Esophagus muscularis mucosa (tissue), 4 donors: ENCODE data around the gene IP6K3. TPM values are rescaled to one million over a fixed set of nuclear protein-coding genes. Genes with fewer than 3 reads are reported as not detected.
A peak's percentile ranks its signal among the peaks of the same experiment; 100 is the strongest.

ENCODE experiments used
- DNase-seq: peaks from one replicate; pipeline ENCODE4 v3.0.0-alpha.2; 2017; ENCODE audit errors: extremely low spot score
- H3K27ac ChIP-seq, 4 donors: fragments of 200-600 bp; sonication (generic); replicated peaks in 1 of 4; 1 replicate in 3 of 4; 2 replicates in 1 of 4; pipeline ENCODE4 v1.5.1; 2016 to 2019; ENCODE audit warnings: mild to moderate bottlenecking in 1 of 4
- H3K27me3 ChIP-seq, 4 donors: fragments of 200-600 bp; sonication (generic); one replicate each; pipeline versions ENCODE4 v1.5.1 to v1.6.0; 2016 to 2019
- H3K36me3 ChIP-seq, 4 donors: fragments of 200-600 bp; sonication (generic); one replicate each; pipeline ENCODE4 v1.5.1; 2016 to 2019
- H3K4me1 ChIP-seq, 4 donors: fragments of 200-600 bp; sonication (generic); one replicate each; pipeline ENCODE4 v1.5.1; 2016 to 2019
- H3K4me3 ChIP-seq, 4 donors: fragments of 200-600 bp; sonication (generic); 1 replicate in 2 of 4; 2 replicates in 2 of 4; pipeline ENCODE4 v1.5.1; 2016 to 2019; ENCODE audit warnings: mild to moderate bottlenecking in 4 of 4, moderate library complexity in 1 of 4
- H3K9me3 ChIP-seq, 4 donors: fragments of 200-600 bp; sonication (generic); 1 replicate in 3 of 4; 2 replicates in 1 of 4; pipeline ENCODE4 v1.5.1; 2016 to 2019
- EP300 ChIP-seq: sonication (generic); formaldehyde crosslinking; IDR thresholded peaks from one replicate; pipeline ENCODE4 v1.6.1; 2017; ENCODE audit warnings: antibody characterized with exemption
- POLR2A ChIP-seq: fragments of 450-650 bp; IDR thresholded peaks from one replicate; pipeline ENCODE4 v1.6.1; 2017; ENCODE audit warnings: antibody characterized with exemption, moderate library complexity, mild to moderate bottlenecking, low read depth
- POLR2AphosphoS5 ChIP-seq, 2 donors: sonication (generic); formaldehyde crosslinking; IDR thresholded peaks; one replicate each; pipeline ENCODE4 v1.6.1; 2017; ENCODE audit warnings: antibody characterized with exemption in 2 of 2
- WGBS: methylation state at CpG from one replicate; pipeline ENCODE4 v1.1.5; 2018; 5-methylcytosine and 5-hydroxymethylcytosine counted together
- intact Hi-C: fragments of 100-400 bp; cut with DNase I; formaldehyde crosslinking; loops from one replicate; pipeline ENCODE4 v1.15.1; 2023
- total RNA-seq, 4 donors: library from RNA; depleted of rRNA; stranded (reverse); fragments of >200 nt; gene quantifications; one replicate each; pipeline versions ENCODE4 v1.1.0 to v1.2.1, GENCODE V29; 2016
- TF ChIP-seq, protein P1 (sequence below), 3 experiments: fragments of 200-600 bp in 2 of 3; fragments of 450-650 bp in 1 of 3; sonication (generic) in 2 of 3; IDR thresholded peaks; one replicate each; pipeline ENCODE4 v1.5.1; 2017 to 2019; ENCODE audit warnings: antibody characterized with exemption in 3 of 3, mild to moderate bottlenecking in 2 of 3, moderate library complexity in 1 of 3

Gene IP6K3
- total RNA-seq, 4 donors from 2014 or later = 1.2 to 2.8 (median 1.7) TPM

DNA sequence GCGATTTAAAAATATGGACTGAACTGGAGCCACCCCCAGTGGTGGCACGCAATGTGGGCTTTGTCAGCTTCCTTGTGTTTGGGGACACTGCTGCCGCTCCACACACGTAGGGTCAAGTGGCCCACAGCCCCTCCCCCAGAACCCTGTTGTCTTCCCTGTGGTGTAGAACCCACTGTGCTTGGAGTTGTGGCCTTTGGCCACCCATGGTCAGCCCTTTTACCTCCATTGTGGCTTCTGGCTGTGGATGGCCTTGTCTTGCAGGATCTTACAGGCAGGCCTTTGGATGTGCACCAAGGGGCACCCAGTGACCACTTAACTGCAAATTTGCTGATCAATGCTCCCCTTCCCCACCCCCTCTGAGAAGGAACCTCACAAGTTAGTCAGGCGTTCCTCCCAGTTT, 44.2 kb upstream of the IP6K3 start:
- Histone ChIP-seq H3K36me3 (no peaks in the 10 kb centered on the region), H3K27me3 (peaks cover 0 to 16% (median 3%) of the 10 kb centered on the region in 4 donors), H3K9me3 (no peaks in the 10 kb centered on the region), H3K27ac (no peak overlapping the region), H3K4me1 (peaks cover 24 to 29% (median 26%) of the 10 kb centered on the region in 4 donors), H3K4me3 (no peak overlapping the region)
- intact Hi-C loops = no loop called here
- WGBS = 84% methylated on average over 5 of the region's 5 CpGs
- TF ChIP-seq POLR2AphosphoS5 (IDR thresholded peaks at IDR 0.05) (no peak), POLR2A (no peak), EP300 (no peak)
- TF ChIP-seq, protein P1, sequence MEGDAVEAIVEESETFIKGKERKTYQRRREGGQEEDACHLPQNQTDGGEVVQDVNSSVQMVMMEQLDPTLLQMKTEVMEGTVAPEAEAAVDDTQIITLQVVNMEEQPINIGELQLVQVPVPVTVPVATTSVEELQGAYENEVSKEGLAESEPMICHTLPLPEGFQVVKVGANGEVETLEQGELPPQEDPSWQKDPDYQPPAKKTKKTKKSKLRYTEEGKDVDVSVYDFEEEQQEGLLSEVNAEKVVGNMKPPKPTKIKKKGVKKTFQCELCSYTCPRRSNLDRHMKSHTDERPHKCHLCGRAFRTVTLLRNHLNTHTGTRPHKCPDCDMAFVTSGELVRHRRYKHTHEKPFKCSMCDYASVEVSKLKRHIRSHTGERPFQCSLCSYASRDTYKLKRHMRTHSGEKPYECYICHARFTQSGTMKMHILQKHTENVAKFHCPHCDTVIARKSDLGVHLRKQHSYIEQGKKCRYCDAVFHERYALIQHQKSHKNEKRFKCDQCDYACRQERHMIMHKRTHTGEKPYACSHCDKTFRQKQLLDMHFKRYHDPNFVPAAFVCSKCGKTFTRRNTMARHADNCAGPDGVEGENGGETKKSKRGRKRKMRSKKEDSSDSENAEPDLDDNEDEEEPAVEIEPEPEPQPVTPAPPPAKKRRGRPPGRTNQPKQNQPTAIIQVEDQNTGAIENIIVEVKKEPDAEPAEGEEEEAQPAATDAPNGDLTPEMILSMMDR (IDR thresholded peaks at IDR 0.05) = no peak
- no peak for DNase-seq

DNA sequence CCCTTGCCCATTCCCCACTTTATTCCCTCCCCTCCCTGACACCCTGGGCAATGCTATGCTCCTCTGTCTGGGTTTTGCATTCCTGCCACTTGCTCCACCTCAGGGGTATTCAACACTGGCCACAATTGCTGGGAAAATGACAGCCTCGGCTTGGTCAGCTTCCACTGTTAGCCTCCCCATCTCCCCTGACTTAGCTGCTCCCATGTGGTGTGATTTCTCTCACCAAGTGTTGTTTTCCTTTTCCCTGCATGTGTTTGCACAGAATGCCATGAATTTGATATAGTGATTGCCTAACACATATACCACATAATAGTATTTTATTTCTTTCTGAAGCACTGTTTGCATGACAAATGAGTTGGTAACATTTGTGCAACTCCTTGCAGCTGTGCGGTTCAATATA, 43.7 kb upstream of the IP6K3 start:
- no peak for DNase-seq
- Histone ChIP-seq H3K4me1 (peaks cover 29 to 35% (median 31%) of the 10 kb centered on the region in 4 donors), H3K27me3 (peaks cover 0 to 12% (median 2%) of the 10 kb centered on the region in 4 donors), H3K4me3 (no peak overlapping the region), H3K9me3 (no peaks in the 10 kb centered on the region), H3K27ac (no peak overlapping the region), H3K36me3 (peaks cover 0 to 2% (median 0%) of the 10 kb centered on the region in 4 donors)
- intact Hi-C loops = no loop called here
- WGBS = 69% methylated on average over 2 of the region's 2 CpGs
- TF ChIP-seq EP300 (no peak), POLR2AphosphoS5 (IDR thresholded peaks at IDR 0.05) (no peak), POLR2A (no peak)
- TF ChIP-seq, protein P1 (IDR thresholded peaks at IDR 0.05) = no peak

DNA sequence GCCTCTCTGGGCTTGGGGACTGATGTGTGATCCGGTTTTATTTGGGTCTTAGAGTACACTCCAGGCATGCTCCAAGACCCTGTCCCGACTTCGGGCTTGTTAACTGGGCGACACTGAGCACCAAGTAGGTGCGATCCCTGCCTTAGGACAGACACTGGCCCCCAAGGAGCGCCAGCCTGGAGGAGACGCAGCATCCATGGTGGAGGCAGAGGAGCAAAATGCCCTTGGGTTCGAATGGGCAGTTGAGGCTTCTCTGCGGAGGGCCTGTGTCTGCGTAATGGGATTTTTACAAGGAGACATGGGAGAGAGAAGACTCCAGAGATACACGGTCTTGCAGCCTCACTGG, 42.8 kb upstream of the IP6K3 start:
- peaks cover 0 to 5% (median 0%) of the 10 kb centered on the region in 4 donors for H3K27me3 ChIP-seq
- WGBS = 89% methylated on average over 10 of the region's 11 CpGs
- H3K9me3 ChIP-seq = no peaks in the 10 kb centered on the region
- H3K4me1 ChIP-seq = peaks cover 38 to 43% (median 40%) of the 10 kb centered on the region in 4 donors
- no peak for DNase-seq
- intact Hi-C loops = no loop called here
- peak overlapping the region; percentile 91 to 99 (median 96) for H3K4me3 ChIP-seq
- TF ChIP-seq, protein P1 (IDR thresholded peaks at IDR 0.05) = no peak
- TF ChIP-seq POLR2AphosphoS5 (IDR thresholded peaks at IDR 0.05) (no peak), EP300 (no peak), POLR2A (no peak)
- peak overlapping the region; percentile 100 for H3K27ac ChIP-seq
- H3K36me3 ChIP-seq = peaks cover 0 to 11% (median 7%) of the 10 kb centered on the region in 4 donors

DNA sequence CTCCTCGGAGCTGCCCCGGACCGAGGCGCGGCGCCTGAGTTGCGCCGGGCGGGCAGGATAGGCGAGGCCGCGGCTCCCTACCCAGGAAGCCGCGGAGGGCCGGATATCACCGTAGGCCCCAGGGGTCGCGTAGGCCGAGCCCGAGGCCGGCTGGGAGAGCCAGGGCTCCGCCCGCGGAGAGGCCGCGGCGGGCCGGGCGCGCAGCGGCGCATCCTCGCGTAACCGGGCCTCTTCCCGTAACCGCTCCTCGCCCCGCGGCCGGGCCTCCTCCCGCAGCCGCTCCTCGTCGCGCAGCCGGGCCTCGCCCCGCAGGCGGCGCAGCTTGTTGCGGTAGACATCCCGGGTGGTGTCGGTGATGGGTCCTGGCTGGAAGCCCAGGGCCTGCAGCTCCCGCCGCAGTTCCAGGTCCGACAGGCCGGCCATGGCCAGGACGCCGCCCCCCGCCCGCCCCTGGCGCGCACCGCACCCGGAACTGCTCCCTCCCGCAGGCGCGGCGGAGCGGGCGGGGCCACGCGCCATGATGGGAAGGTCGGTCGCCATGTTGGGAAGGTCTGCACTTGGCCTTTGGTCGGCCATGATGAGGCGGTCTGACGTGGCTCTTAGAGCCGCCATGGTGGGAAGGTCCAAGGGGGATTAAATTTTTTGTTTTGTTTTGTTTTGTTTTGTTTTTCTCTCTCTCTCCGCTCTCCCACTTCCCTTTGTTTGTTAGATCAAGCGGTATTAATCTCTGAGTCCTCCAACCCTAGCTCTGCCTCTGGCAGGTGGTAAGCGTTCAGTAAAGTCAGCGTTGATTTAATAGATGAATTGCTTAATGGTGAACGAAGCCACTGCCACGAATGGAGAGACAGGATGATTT, 42.2 kb upstream of the IP6K3 start, which contains the start of gene LEMD2:
Gene LEMD2 (minus strand): TSS at position 437 of the 856 bp plus-strand sequence. CDS start 14 bp downstream, at position 423.
- Histone ChIP-seq H3K9me3 (no peaks in the 10 kb centered on the region), H3K27me3 (no peaks in the 10 kb centered on the region), H3K36me3 (peaks cover 6 to 17% (median 13%) of the 10 kb centered on the region in 4 donors), H3K27ac (peak within 1 kb of the TSS; percentile 100), H3K4me1 (peaks cover 40 to 48% (median 44%) of the 10 kb centered on the region in 4 donors), H3K4me3 (peak within 1 kb of the TSS; percentile 91 to 99 (median 96))
- TF ChIP-seq POLR2A = peak; percentile 94
- no peak for TF ChIP-seq EP300
- TF ChIP-seq, protein P1 (IDR thresholded peaks at IDR 0.05) = no peak
- peak; percentile 96 to 97 for TF ChIP-seq POLR2AphosphoS5 (IDR thresholded peaks at IDR 0.05)
- intact Hi-C loops = no loop called here
- WGBS = 13% methylated on average over 20 of the region's 86 CpGs
- DNase-seq = peak; percentile 98
